Pancreas (tissue), 10 donors: ENCODE data around the gene CDCP2. TPM values are rescaled to one million over a fixed set of nuclear protein-coding genes. Genes with fewer than 3 reads are reported as not detected.

ENCODE experiments used
- ATAC-seq, 4 donors: fragments of 200-7000 bp; cut with Tn5 transposase; one replicate each; pipeline versions ENCODE4 v1.8.0 to v1.9.1; 2020; ENCODE audit warnings: mild to moderate bottlenecking in 4 of 4, moderate library complexity in 4 of 4
- DNase-seq, 6 donors: peaks; one replicate each; pipeline ENCODE4 v3.0.0-alpha.2; 2020
- FAIRE-seq: peaks from 2 replicates; lab custom pipeline; 2012; peaks lifted over from hg19 to GRCh38; lab: Jason Lieb, UNC
- H3K27ac ChIP-seq, 4 donors: fragments of 200-600 bp; sonication (generic); 1 replicate in 3 of 4; 2 replicates in 1 of 4; pipeline versions ENCODE4 v1.5.0 to v1.8.0; 2020
- H3K27me3 ChIP-seq, 4 donors: fragments of 200-600 bp; one replicate each; pipeline ENCODE4 v1.8.0; 2021
- H3K36me3 ChIP-seq, 3 donors: fragments of 200-600 bp; sonication (generic) in 1 of 3; one replicate each; pipeline versions ENCODE4 v1.5.0 to v1.8.0; 2020 to 2021
- H3K4me1 ChIP-seq, 3 donors: fragments of 200-600 bp; one replicate each; pipeline ENCODE4 v1.8.0; 2021
- H3K4me3 ChIP-seq, 4 donors: fragments of 200-600 bp; sonication (generic) in 2 of 4; one replicate each; pipeline versions ENCODE4 v1.5.0 to v1.8.0; 2020 to 2021
- H3K9me3 ChIP-seq, 4 donors: fragments of 200-600 bp; one replicate each; pipeline ENCODE4 v1.8.0; 2021
- WGBS, 2 donors: extraction: QIAGEN DNeasy Blood & Tissue Kit; methylation state at CpG; one replicate each; pipeline ENCODE4 v1.1.7; 2013; 5-methylcytosine and 5-hydroxymethylcytosine counted together
- intact Hi-C, 3 donors: fragments of 100-400 bp; cut with DNase I; formaldehyde crosslinking; loops; one replicate each; pipeline versions ENCODE4 v1.11.1 to v1.14.2; 2022
- polyA plus RNA-seq, 2 donors: library from polyadenylated mRNA; stranded (reverse); fragments of 200-250 nt; gene quantifications; one replicate each; pipeline ENCODE4 v1.2.3, GENCODE V29; 2013
- total RNA-seq, 6 donors: library from RNA; stranded (reverse); fragmentation: NEBNext Ultra II Directional in 4 of 6; extraction: Animal tissue kit (Norgen Biotek cat#: 25700) in 4 of 6; gene quantifications; one replicate each; pipeline versions ENCODE4 v1.2.1 to v1.2.4, GENCODE V29; 2021 to 2023
- TF ChIP-seq, protein P1 (sequence below), 4 donors: fragments of 200-600 bp; sonication (generic) in 3 of 4; IDR thresholded peaks; one replicate each; pipeline versions ENCODE4 v1.5.0 to v1.8.0; 2021; ENCODE audit warnings: antibody characterized with exemption in 4 of 4
- donor health status: healthy with polysubstance abuse.
- donor health status: DM: no; HTN: no; CAD: no; lungs with moderate emphysema.
- donor health status: DM: no; HTN: no; CAD: no.
- donor health status: control.
- donor health status: control.
- donor health status: Bipolar disorder and iron deficiency.
- donor health status: DM: yes; HTN: yes; CAD: no.
- donor health status: DM: no; HTN: no; CAD: no.
- donor health status: DM: no; HTN: no; CAD: no.
- donor health status: DM: yes; HTN: yes; CAD: no.

Gene CDCP2
- total and polyA plus RNA-seq, 8 donors: 0.08 TPM; not detected in 7

GRCh38 chr1:54135436-54136120, 17.2 kb downstream of the CDCP2 start:
- H3K4me1 ChIP-seq: no peaks in the 10 kb centered on the region
- 65 to 67% methylated on average over 5 of the region's 5 CpGs for WGBS, 2 donors
- intact Hi-C loops: no loop called here
- DNase-seq (no peak), ATAC-seq (no peak), FAIRE-seq (no peak)
- H3K9me3 ChIP-seq: no peaks in the 10 kb centered on the region
- no peaks in the 10 kb centered on the region for H3K27me3 ChIP-seq
- no peak overlapping the region for H3K4me3 ChIP-seq
- H3K36me3 ChIP-seq: no peaks in the 10 kb centered on the region
- TF ChIP-seq, protein P1, sequence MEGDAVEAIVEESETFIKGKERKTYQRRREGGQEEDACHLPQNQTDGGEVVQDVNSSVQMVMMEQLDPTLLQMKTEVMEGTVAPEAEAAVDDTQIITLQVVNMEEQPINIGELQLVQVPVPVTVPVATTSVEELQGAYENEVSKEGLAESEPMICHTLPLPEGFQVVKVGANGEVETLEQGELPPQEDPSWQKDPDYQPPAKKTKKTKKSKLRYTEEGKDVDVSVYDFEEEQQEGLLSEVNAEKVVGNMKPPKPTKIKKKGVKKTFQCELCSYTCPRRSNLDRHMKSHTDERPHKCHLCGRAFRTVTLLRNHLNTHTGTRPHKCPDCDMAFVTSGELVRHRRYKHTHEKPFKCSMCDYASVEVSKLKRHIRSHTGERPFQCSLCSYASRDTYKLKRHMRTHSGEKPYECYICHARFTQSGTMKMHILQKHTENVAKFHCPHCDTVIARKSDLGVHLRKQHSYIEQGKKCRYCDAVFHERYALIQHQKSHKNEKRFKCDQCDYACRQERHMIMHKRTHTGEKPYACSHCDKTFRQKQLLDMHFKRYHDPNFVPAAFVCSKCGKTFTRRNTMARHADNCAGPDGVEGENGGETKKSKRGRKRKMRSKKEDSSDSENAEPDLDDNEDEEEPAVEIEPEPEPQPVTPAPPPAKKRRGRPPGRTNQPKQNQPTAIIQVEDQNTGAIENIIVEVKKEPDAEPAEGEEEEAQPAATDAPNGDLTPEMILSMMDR (IDR thresholded peaks at IDR 0.05): no peak
- H3K27ac ChIP-seq: no peak overlapping the region

- DNase-seq (no peak), ATAC-seq (no peak), FAIRE-seq (no peak)
- 84 to 88% methylated on average over 6 of the region's 6 CpGs for WGBS, 2 donors
- intact Hi-C loops: no loop called here
- Histone ChIP-seq H3K4me1 (no peaks in the 10 kb centered on the region), H3K9me3 (no peaks in the 10 kb centered on the region), H3K36me3 (no peaks in the 10 kb centered on the region), H3K27me3 (no peaks in the 10 kb centered on the region), H3K27ac (no peak overlapping the region), H3K4me3 (no peak overlapping the region)
- TF ChIP-seq, protein P1 (IDR thresholded peaks at IDR 0.05): no peak
These were observed 18.5 kb downstream of the CDCP2 start for GRCh38 chr1:54134295-54134694.

GRCh38 chr1:54132495-54132894, 20.3 kb downstream of the CDCP2 start:
- Histone ChIP-seq H3K36me3 (no peaks in the 10 kb centered on the region), H3K4me1 (no peaks in the 10 kb centered on the region), H3K27ac (no peak overlapping the region), H3K9me3 (no peaks in the 10 kb centered on the region), H3K4me3 (no peak overlapping the region), H3K27me3 (no peaks in the 10 kb centered on the region)
- TF ChIP-seq, protein P1 (IDR thresholded peaks at IDR 0.05): no peak
- FAIRE-seq (no peak), ATAC-seq (no peak), DNase-seq (no peak)
- 65 to 67% methylated on average over 2 of the region's 2 CpGs for WGBS, 2 donors
- intact Hi-C loops: no loop called here

DNA sequence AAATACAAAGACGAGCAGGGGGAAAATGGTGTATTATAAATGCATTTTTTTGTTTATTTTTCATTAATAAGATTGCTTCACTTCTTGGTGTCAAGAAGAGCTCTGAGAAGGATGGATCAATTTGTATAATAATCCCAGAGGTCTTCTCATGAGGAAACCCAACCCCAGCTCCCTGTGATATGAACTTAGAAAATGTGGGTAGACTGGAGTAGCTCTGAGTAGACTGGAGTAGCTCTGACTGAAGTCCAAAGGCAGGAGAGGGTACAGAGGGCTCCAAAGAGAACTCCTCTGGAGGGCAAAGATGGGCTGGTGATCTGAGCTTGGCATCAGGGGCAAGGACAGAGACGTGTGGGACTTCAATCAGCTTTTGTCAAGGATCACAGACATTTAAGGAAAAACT, 21.4 kb downstream of the CDCP2 start:
- no peaks in the 10 kb centered on the region for H3K27me3 ChIP-seq
- DNase-seq: no peak
- no peaks in the 10 kb centered on the region for H3K36me3 ChIP-seq
- no peak for FAIRE-seq
- H3K27ac ChIP-seq: no peak overlapping the region
- TF ChIP-seq, protein P1 (IDR thresholded peaks at IDR 0.05): no peak
- no peak for ATAC-seq
- H3K4me1 ChIP-seq: no peaks in the 10 kb centered on the region
- H3K9me3 ChIP-seq: no peaks in the 10 kb centered on the region
- intact Hi-C loops: no loop called here
- 74 to 85% methylated on average over 2 of the region's 2 CpGs for WGBS, 2 donors
- H3K4me3 ChIP-seq: no peak overlapping the region

- intact Hi-C loops: loop anchor here in 1 of 3 donors (10.0 kb wide), 1 partner anchor 275 kb away; the partner anchor contains the start of gene SSBP3
- ATAC-seq (no peak), FAIRE-seq (no peak)
These were observed 22.9 kb downstream of the CDCP2 start for GRCh38 chr1:54129858-54130257.

More at GRCh38 chr1:54129858-54130257, 22.9 kb downstream of the CDCP2 start:
- TF ChIP-seq, protein P1 (IDR thresholded peaks at IDR 0.05): no peak
- H3K9me3 ChIP-seq: no peaks in the 10 kb centered on the region
- no peak overlapping the region for H3K27ac ChIP-seq
- 74 to 91% methylated on average over 2 of the region's 2 CpGs for WGBS, 2 donors
- H3K4me1 ChIP-seq: peaks cover 4 to 15% (median 11%) of the 10 kb centered on the region in 3 donors
- no peaks in the 10 kb centered on the region for H3K36me3 ChIP-seq
- no peaks in the 10 kb centered on the region for H3K27me3 ChIP-seq
- DNase-seq: no peak
- no peak overlapping the region for H3K4me3 ChIP-seq
